ENCODE data around the gene DENND4B.

DENND4B gene

DNA sequence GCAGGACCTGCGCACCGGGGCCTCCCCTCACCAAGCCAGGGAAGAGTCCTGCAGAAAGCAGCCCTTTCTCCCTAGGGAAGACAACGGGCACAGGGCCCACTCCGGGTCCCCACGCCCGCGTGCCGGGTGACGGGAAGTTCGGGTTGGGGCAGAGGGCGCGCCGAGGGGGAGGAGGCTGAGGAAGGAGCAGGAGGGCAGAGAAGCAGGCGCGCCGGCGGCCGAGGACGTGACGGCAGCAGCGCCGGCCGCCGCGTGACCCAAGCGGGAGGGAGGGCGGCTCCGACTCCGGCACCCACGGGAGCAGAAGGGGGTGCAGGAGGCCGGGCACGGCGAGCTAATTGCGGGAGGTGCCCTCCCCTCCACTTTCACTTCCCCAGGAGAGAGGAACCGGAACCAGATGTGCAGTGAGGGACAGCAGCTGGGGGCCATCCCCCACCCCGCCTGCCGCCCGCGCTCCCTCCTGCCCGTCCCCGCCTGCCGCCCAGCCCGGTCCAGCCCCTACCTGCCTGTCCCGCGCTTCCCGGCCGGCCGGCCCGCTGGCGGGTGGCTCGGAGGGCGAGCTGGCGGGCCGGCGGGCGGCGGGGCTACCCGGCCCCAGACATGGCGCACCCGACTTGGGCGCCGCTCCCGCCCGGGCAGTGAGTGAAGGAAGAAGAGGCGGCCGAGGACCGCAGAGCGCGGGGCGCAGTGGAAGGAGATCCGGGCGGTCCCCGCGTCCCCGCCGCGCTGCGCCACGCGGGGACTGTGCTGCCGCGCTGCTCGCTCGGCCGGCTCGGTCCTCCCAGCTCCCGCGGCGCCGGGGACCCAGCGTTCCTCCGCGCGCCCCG is 510 bp downstream of the DENND4B start:
- peak; percentile 76 for DNase-seq (ENCODE audit: low read depth)

DNA sequence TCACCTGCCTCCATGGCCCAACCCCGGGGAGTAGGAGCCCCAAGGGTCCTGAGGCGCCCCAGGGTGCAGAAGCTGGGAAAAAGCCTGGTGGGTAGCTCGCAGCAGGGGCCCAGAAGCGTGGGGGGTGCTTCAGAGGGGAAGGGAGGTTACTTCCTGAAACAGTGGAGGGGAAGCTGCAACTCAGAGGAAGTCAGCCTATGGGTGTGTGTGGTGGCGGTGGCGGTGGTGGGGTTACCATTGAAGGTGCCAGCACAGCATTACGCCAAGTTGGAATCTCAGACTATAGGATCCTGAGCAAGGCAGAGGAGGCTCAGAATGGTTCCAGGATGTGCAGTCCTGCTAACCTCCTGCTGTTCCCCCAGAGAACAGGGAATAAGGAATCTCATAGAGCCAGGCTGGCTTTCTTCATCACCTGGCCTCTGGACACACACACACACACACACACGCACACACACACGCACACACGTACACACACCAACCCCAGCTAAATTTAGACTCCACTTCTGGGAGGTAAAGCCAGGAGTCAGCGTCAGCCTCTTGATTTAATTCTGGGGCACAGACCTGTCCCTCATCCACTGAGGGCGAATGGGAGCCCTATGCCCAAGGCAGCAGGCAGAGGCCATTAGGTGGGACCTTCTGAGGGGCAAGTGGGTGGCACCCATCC is 1.3 kb downstream of the DENND4B start:
- DNase-seq (ENCODE audit: low read depth): peak; percentile 53

DNA sequence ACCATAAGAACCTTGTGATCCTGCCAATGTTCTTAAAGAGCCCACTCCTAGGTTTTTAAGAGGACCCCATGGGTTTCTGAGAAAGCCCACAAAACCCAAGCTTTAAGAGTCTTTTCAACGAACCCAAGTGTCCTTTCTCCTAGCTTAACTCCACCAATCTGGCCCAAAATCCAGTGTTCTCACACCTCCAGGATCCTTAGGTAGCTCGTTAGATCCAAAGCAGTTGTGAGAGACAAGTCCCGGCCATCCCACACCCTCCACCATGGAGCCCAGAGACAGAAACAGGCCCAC is 1.7 kb downstream of the DENND4B start:
- no peak for DNase-seq (ENCODE audit: low read depth)

DNA sequence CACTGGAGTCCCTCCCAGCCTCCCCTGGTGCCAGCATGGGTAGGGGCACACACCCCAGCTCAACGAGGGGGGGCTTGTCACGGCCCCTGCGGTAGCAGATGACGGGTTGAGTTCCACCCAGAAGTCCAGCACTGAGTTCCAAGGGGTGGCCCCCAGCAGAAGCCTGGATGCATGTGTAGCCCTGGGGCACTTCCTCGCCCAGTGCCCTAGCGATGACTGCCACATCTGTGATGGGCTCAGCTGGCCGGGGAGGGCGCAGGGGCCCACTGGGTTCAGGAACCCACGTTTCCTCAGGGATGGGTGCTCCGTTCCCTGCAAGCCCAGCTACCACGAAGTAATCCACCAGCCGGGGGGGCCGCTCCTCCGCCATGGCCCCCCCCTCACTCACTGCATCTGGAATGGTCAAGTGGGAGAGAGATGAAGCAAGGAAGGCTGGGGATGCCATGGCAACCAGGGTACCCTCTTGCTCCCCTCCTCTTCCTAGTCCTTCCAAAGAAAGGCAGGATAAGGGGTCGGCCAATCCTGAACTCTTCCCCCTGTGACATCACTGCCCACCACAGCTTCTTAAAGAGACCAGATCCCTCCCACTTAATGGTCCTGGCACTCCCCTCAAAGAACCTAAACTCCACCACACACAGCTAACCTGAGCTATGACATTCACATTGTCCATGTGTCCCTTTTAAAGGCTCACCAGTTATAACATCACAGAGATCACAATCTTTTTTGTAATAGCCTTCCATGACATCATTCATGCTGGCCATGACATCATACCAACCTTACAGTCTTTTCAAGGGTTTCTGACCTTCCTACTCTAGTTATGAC is 2.3 kb downstream of the DENND4B start:
- no peak for DNase-seq (ENCODE audit: low read depth)

DNA sequence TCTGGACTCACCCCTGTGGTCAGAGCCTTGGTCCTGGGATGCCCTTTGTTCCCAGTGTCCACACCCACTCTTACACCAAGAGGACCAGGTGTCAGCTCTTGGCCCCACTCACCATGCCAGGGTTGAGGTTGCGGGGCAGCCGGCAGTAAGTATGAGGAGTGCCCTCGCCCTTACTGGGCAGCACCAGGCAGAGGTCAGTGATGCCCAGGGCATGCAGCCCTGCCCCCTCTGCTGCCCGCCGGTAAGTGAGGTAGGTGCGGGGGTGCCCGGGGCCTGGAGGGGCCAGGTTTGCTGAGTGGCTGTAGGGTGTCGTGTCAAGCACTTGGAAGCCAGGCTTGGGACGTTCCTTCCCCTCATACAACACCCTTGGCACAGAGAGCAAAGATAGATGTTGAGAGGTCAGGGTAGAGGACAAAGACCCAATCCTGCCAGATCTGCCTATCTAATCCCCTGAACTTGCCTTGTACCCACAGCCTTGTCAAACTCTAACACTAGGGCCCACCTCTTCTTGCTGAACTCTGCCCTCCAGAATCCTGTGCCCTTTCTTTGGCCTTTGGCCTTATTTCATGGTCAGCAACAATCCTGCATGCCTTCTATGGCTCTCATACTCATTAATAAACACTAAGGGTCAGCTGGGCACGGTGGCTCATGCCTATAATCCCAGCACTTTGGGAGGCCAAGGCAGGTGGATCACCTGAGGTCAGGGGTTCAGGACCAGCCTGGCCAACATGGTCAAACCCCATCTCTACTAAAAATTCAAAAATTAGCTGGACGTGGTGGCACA is 3.6 kb downstream of the DENND4B start:
- DNase-seq (ENCODE audit: low read depth): no peak

DNA sequence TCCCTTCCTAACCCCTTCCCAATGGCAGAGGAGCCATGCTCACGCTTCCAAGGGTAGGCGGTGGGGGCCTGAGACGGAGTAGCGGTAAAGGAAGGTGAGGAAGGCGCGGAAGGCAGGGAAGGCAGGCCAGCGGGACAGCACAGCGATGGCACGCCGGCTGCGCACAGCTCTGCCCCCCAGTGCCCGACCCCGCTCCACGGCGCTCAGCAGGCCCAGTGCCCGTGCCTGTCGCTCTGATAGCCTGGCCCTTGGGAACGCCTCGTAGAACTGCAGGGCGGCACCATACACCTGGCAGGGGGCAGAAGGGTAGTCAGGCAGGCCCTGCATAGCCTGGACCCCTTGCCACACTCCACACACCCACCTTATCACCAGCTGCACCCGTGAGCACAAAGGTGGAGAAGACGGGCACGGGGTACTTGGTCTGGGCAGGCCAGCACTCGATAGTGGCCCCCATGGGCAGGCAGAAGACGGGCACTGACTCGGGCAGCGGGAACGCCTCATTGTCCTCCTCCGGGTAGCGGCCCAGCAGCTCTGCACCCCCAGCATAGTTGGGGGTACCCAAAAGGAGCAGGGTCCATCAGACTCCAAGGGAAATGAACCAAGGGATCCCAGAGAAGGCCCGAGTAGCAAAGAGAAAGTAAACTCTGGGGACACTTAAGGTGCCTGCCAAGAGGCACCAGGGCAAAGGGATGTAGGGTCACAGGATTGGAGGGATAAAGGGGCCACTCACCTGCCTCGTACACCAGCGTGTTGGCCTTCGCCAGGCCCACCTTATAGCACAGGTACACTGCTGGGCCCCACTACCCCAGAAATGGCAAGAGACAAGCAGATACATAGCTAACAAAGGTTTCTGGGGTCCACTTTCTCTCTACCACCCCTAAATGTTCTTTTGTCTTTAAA is 4.4 kb downstream of the DENND4B start:
- DNase-seq (ENCODE audit: low read depth): no peak

DNA sequence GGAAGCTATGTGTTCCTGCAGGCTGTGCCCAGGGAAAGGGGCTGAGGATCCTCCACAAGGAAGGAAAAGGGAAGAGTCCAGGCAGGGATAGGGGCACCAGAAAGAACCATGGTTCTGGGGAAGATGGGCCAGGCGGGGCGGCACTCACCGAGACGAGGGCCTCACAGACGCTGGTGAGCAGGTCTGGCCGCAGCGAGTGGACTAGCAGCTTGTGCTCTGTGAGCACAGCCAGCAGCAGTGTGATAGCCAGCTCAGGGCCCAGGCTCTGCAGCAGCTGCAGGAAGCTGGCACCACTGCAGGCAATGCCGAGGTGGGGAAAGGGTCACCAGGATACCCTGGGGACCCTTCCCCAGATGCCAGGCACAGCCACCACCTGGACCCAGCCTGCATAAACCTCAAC is 5.8 kb downstream of the DENND4B start:
- DNase-seq (ENCODE audit: low read depth): no peak

DNA sequence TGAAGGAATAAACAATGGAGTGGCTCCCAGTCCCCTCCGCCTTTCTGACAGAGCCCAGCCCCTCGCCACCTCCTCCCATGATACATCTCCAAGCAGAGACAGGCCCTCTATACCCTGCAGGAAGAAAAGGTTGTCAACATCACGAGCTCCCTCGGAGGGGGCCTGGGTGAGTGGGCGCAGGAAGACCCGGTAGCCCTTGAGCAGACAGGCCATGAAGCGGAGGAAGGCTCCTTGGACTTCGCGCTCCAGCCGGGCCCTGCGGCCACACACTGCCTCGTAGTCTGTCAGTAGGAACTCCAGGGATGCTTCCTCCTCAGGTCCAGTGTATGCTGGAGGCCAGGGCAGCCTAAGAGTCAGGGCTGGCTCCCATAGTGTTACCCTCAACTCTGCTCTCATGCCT is 7.0 kb downstream of the DENND4B start:
- DNase-seq (ENCODE audit: low read depth): no peak

DNA sequence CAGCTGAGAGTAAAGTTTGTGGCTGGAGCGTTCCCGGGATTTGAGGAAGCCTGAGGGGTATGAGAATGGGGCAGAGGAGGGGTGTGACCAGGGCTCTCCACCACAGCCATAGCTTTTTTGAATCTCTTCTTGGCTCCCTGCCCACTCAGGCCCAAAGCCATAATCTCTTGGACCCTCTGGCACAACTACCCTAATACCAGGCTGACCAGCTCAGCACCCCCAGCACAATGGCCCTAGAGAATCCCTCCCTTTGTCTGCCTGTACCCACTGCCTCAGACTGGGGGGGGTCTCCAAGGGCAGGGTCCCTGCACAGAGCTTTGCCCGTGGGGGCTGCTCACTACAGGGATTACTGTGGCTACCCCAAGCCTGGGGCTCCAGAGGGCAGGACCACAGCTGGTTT is 7.5 kb downstream of the DENND4B start:
- DNase-seq (ENCODE audit: low read depth): no peak

DNA sequence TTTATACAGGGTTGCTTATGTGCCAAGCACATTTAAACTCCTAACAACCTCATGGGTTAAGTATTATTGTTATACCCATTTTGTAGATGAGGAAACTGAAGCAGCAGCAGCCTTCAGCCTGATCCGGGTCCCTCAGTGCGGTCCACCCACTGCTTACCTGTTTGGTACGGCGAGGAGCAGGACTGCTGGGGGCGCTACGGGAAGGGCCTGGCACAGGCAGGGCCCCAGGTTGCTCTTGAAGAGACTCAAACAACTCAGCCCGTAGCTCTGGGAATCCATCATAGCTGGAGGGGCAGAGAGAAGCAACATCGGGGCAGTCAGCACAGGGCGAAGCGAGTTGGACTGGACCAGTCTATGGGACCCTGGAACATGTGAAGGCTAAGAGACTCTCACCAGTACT is 9.2 kb downstream of the DENND4B start:
- DNase-seq (ENCODE audit: low read depth): no peak

DNA sequence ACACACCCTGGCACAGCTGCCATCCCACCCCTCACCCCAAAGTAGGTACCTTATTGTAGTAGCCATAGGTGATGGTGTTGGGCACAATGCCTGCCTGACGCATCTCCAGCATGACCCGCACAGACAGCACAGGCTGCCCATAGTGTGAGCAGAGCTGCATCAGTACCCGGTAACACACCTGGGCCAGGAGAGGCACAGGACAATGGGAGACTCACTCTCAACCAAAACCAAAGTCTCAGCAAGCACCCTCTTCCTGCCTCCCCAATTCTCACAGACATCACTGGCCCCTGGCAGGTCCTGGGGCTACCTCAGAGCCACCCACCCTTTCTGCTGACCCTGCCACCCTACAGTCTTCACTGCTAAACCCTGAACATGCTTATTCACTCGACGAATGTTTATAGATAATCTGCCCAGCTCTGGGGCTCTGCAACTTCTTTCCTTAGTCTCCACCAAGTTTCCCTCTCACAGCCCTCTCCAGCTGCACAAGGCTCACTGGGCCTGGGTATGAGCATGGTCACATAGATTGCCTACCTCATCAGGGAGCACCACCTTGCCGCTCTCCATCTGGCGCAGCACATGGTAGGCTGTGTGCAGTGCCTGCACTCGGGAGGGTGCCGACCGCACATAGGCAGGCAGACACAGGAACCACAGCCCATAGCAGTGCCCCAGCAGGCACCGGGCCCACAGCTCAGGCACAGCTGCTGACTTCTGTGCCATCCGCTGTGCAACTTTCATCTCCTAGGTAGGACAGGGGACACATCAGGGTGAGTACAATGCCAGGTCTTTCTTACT is 10.3 kb downstream of the DENND4B start:
- no peak for DNase-seq (ENCODE audit: low read depth)

DNA sequence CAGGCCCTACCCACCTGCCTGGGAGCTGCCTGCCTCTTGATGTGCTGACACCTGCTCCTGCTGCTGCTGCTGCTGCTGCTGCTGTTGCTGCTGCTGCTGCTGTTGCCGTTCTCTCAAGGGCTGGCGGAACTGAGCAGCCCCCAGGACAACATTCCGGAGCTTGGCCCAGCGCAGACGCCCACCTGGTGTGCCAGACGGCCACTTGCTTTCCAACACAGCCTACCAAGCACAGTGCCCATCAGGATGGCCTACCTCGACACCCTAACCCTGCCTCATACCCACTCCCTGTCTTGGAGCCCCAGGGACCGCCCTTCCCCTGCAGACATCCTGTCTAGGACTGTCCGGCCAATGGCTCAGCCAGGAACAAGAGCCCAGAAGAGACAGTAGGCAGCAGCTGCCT is 11.8 kb downstream of the DENND4B start:
- DNase-seq (ENCODE audit: low read depth): no peak

DNA sequence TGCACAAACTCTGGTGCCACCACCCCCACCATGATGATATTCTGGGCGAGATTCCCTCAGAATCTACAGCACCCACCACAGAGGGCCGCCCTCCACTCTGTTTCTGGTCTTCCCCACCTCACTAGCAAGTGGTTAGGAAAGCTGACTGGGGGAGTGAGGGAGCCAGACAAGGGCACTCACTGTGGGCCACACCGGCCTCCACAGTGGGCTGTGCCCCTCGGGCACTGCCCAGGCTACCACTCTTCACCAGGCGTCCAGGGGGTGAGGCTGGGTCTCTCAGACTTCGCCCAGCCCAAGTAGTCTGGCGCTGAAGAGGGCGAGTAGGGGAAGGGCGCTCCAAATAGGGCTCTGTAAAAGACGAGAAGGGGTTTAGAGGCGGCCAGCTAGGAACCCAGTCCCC is 12.6 kb downstream of the DENND4B start:
- no peak for DNase-seq (ENCODE audit: low read depth)

DNA sequence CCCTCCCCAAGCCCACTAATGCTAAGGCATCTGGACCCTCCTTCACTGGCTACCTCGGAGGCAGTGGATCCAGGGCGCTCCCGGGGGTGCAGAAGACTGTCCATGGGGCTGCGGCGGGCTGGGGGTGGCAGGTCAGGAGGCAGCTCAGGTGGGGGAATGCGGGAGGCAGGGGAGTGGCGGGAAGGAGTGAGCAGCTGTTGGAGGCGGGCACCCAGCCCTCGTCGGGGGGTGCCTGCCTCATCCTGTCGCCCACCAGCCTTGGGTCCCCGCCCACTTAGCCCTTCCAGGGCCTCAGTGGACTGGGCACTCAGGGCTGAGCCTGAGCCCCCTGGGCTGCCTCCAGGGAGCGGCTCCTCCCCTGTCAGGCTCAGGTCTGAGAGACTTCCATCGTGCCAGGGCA is 13.1 kb downstream of the DENND4B start:
- no peak for DNase-seq (ENCODE audit: low read depth)

DNA sequence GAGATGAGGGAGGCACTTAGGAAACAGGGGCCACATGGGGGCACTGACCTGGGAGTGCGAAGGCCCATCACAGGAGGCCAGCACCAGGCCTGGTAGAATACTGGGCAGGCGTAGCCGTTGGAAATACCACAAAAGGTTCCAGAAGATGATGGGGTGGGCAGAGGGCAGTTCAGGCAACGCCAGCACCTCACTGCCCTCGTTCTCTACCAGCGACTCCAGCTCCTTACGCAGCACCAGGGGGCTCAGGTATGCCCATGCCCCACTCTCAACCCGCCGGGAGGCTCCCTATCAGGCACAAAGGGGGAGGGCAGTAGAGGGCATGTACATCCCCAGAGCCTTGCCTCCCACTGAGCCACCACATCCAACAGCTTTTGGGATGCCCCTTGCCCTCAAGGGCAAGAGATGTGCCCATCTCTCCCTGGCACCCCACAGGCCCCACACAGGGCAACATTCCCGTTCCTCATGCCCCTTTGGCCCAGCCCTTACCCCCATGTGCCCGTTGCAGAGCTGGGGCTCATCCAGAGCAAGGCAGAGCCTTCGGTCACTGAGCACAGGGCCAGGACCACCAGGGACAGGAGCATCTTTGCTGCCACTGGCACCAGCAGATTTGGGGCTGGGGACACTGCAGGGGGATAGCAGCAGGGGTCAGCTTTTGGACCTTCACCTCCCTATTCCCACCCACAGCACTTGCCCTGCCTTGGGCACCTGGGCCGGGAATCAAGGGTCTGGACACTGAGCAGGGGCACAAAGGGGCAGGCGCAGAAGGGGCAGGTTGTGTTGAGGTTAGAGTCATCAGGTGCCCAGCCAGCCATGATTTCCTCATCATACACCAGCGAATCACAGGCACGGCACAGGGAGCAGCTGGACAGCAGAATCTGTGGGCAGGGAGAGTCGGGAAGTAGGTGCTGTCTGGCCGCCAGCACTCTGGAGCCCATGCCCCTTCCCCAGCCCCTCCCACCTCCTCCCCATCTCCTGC is 14.1 kb downstream of the DENND4B start:
- no peak for DNase-seq (ENCODE audit: low read depth)

DNA sequence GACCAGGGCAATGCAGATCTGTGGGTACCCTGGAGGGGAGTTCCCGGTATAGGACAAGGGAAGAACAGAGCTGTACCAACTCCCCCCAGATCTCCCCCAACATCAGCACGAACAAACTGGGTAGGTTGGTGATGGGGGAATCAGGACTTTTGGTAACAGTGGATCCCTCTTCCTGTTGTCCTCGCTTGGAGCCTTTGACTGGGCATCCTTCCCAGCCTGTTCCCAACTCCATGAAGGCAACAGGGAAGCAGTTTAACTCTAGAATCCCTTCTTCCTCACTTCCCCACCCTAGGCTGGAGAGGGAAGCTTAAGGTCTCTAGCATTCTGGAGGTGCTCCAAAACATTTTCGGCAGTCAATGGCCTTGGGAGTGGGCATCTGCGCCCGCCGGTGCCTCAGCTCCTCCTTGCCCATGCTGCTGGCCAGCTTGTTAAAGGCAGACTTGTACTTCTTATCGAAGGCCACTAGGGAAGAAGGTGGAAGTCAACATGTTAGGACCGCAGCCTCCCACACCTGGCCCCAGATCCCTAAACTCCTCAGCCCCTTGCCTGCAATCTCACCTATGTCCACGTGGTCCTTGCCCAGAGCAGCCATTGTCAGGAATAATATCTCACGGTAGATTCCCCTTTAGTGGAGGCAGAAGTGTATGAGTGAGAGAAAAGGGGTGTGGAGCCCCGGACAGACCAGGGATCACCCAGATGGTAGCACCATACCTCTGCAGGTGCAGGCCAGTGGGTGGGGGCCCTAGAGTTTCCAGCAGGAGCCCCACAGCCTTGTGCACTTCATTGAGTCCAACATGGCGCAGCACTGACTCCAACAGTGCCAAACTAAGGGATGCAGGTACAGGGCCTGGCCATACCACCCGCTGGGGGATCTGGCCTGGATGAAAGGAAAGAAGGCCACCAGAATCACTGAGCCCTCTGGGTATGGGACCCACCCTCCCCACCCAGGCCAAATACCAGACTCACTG is 16.3 kb downstream of the DENND4B start:
- DNase-seq (ENCODE audit: low read depth): no peak

DNA sequence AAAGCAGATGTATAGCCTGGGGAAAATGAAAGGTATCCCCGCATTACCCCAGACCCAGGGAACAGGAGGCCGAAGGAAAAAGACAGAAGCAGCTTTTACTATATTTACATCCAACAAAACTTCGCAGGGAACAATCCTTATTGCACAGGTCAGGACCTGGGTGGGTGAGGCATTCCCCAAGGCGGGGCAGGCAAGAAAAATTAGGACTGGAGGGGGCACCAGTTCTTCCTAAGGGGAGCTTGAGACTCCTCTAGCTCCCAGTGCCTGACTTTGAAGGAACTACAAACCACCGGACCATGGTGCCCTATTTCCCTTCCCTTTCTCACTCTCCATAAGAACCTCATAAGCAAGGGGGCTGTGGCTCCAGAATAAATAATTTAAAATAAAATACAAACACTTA is 17.1 kb downstream of the DENND4B start:
- no peak for DNase-seq (ENCODE audit: low read depth)

DNA sequence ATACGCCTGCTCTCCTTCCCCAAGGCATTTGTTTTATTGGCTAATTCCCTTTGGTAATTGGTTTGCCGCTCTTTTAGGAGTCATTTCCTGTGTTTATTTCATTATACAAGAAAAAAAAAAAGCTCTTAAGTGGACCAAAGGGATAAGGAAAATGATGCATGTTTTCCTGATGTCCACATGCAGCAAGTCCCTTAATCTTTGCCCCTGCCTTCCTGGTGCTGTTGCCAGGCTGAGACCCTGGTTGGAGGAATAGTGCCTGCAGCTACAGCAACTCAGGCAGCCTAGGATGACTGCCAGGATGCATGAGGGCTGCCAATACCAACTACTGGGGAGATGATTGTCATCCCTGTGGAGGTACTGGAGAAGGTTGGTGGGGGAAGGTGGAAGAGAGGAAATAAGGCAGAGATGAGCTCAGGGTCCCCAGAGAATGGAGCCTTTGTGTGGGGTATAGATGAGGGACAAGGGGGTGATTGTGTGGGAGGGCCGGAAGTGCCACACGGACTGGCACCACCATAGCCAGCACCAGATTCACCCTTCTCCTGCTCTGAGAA is 17.7 kb downstream of the DENND4B start:
- no peak for DNase-seq (ENCODE audit: low read depth)
